Measurements from ENCODE around the gene PROKR1. TPM values are rescaled to one million over a fixed set of nuclear protein-coding genes. Genes with fewer than 3 reads are reported as not detected.
"Not testable (repeated sequence)": the region's sequence is repeated elsewhere in the genome, so short reads cannot be mapped to it uniquely, and the experiment has no call there.

The PROKR1 gene
- total RNA-seq, 1 donor from 2014 or later = not detected

DNA sequence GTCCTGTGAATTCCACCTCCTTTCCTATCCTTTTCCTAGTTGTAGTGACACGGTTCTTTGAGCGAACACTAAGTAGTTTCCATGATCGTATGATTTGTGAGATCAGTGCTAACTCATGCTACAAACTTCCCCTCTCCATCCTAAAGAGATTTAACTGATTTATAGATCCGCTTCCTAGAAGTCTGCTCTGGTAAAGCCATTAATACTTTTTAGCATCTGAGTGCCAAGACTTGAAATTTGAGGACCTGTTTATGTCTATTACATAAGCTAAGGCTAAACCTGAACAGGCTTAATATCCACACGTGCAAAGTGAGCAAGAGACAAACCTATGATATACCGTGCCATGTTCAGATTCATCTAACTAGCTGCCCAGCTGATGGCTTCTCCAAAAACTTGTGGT lies 14.9 kb downstream of the PROKR1 start:
- DNase-seq (ENCODE audit: low spot score) = no peak

DNA sequence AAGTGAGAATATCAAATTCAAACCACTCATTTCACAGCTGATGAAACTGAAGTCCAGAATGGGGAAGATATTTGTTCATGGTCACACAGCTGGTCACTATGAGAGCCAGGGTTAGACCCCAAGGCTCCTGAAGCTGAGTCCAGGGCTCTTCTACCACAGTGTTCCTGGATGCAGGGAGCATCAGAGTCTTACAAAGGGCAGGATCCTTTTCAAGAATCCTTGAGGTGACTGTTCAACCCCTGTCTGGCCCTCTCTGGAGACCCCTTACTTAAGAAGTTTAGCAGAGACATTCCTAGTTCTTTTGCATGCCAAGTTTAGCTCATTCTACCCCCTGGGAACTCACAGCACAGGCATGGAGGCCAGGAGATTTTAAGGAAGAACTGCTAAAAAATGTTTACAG lies 15.7 kb downstream of the PROKR1 start:
- DNase-seq (ENCODE audit: low spot score) = no peak

DNA sequence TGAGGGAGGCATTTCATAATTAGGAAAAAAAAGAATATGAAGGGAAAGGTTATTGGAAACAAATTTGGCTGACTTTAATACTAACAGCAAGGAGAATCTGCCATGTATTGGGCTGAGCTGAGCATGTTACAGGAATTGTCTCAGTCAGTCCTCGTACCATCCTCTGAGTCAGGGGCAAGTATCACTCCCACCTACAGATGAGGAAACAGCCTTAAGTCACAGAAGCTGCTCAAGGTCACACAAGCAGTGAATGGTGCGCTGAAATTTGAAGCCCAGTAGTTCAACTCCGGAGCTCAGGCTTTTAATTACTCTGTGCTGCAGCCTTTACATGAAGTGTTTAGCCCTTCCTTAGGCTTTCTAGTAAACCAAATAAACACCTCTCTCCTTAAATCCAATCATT lies 17.3 kb downstream of the PROKR1 start:
- no peak for DNase-seq (ENCODE audit: low spot score)

DNA sequence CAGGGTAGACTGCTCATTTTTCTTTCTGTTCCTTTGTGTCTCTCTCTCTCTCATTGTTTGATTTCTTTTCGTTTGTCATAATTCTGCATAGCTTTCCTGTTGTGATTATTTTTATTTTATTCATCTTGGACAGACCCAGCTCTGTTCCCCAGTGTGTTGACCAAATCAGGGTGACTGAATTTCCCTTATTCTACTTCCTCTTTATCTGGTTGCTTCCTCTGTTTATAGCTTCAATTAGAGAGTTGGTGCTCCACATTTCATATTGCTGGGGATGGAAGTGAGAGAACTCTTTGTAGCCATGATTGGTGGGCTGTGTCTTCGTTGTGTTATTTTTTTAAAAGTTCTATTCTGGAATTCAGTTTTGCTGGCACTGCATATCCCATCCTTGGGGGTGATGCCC lies 19.1 kb downstream of the PROKR1 start:
- no peak for DNase-seq (ENCODE audit: low spot score)

DNA sequence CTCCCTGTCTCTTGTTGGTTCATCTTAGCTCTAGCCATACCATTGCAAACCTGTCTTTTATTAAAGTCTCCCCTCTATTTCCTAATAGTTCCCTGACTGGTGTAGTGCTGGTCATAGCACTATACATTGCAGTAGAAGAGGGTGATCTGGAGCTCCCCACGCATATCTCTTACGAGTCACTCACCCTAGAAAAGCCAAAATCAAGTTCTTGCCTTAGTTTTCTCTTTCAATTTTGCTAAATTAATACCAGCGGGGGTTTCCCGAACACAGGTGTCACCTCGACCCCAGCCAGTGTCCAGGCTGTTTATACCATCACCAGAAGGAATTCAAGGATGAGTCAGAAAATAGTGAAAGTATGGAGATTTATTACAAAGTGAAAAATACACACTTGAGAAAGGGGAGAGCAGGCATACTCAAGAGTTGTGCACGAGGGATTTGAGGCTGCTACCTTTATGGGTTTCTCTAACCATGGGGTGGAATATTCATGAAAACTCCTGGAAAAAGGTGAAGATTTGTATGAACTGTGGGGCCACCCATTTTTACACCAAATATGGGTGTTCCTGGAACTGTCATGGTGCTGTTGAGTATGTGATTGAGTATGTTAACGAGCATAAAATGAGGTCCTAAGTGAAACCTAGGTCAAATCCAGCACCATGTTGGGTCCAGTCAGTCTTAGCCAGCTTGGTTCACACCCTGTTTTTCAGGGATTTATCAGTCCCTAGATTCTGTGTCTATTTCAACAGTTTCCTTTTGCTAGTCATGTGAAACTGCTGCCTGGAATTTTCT lies 20.2 kb downstream of the PROKR1 start:
- DNase-seq (ENCODE audit: low spot score) = no peak

DNA sequence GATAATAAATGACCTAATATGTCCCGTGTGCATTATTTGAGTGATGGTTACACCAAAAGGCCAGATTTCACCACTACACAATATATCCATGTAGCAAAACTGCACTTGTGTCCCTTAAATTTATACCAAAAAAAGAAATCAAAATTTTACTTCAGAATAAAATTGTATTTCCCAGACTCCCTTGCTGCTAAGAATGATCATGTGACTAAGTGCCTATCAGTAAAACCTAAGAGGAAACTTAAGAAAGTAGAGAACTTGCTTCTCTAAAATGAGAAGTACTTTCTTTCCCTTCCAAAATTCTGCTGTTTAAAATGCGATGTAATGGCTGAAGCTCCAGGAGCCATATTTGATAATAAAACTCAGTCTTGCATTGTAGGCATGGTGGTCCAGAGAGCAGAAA lies 24.0 kb downstream of the PROKR1 start:
- DNase-seq (ENCODE audit: low spot score) = no peak

DNA sequence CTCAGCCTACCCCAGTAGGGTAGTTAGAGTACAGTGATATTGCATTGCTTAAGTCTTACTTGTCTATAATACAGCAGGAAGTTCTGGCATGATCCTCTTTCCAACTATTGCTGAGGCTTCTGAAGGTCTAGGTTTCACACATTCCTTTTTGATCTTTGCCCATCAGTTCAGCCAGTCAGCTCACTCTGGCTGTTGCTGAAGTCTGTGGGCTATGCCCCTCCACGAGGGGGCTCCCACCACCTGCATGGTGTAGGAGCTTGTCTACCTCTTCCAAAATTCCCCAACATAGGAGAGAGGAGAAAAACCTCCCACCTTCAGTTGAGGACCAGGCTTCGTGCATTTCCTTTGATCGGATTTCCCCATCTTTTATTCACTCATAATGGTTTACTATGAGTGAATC lies 26.3 kb downstream of the PROKR1 start:
- no peak for DNase-seq (ENCODE audit: low spot score)

DNA sequence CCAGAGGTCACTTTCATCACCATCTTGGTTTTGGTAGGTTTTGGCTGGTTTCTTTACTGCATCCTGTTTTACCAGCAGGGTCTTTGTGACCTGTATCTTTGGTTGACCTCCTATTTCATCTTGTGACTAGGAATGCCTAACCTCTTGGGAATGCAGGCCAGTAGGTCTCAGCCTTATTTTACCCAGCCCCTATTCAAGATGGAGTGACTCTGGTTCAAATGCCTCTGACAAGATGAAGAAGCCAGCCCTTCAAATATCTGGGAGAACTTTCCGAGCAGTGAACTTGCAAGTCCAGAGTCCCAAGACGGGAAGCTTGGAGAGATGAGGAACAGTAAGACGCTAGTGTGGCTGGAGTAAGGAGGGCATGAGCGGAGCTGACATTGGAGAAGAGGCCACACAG lies 28.6 kb downstream of the PROKR1 start:
- no peak for DNase-seq (ENCODE audit: low spot score)

DNA sequence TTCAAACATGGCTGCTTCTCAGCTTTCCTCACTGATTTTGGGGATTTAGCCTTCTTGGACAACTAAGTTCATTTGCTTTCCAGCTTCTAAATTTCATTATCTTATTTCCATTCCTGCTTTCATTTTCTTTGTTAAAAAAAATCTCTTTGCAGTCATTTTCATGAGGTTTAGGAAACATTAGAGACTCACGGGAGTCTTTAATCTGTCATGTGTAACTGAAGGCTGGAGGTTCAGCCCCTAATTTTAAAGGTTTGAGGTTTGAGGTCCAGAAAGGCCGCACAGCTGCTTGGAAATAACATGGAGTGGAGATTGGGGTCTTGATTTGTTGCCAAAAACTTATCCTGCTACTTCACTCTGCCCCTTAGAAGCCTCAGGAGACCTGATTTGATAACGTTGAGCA lies 30.3 kb downstream of the PROKR1 start:
- DNase-seq (ENCODE audit: low spot score) = no peak

DNA sequence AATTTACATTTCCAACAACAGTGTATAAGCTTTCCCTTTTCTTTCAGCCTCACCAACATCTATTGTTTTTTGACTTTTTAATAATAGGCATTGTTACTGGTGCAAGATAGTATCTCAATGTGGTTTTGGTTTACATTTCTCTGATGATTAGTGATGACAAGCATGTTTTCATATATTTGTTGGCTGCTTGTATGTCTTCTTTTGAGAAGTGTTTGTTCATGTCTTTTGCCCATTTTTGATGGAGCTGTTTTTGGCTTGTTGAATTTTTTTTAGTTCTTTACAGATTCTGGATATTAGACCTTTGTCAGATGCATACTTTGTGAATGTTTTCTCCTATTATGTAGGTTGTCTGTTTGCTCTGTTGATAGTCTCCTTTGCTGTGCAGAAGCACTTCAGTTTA lies 32.1 kb downstream of the PROKR1 start:
- DNase-seq (ENCODE audit: low spot score) = no peak

DNA sequence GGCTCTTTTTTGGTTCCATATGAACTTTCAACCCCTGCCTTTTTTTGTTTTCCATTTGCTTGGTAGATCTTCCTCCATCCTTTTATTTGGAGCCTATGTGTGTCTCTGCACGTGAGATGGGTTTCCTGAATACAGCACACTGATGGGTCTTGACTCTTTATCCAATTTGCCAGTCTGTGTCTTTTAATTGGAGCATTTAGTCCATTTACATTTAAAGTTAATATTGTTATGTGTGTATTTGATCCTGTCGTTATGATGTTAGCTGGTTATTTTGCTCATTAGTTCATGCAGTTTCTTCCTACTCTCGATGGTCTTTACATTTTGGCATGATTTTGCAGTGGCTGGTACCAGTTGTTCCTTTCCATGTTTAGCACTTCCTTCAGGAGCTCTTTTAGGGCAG lies 34.5 kb downstream of the PROKR1 start:
- DNase-seq (ENCODE audit: low spot score) = not testable (repeated sequence)

DNA sequence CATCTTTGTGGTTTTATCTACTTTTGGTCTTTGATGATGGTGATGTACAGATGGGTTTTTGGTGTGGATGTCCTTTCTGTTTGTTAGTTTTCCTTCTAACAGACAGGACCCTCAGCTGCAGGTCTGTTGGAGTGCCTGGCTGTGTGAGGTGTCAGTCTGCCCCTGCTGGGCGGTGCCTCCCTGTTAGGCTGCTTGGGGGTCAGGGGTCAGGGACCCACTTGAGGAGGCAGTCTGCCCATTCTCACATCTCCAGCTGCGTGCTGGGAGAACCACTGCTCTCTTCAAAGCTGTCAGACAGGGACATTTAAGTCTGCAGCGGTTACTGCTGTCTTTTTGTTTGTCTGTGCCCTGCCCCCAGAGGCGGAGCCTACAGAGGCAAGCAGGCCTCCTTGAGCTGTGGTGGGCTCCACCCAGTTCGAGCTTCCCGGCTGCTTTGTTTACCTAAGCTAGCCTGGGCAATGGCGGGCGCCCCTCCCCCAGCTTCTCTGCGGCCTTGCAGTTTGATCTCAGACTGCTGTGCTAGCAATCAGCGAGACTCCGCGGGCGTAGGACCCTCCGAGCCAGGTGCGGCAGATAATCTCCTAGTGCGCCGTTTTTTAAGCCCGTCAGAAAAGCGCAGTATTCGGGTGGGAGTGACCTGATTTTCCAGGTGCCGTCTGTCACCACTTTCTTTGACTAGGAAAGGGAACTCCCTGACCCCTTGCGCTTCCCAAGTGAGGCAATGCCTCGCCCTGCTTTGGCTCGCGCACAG lies 36.0 kb downstream of the PROKR1 start:
- DNase-seq (ENCODE audit: low spot score) = peak; percentile 39

DNA sequence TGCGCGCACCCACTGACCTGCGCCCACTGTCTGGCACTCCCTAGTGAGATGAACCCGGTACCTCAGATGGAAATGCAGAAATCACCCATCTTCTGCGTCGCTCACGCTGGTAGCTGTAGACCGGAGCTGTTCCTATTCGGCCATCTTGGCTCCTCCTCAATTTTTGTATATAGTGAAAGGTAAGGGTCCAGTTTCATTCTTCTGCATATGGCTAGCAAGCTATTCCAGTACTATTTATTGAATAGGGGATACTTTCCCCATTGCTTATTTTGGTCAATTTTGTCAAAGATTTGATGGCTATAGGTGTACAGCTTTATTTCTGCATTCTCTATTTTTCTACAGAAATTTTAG lies 36.5 kb downstream of the PROKR1 start:
- not testable (repeated sequence) for DNase-seq (ENCODE audit: low spot score)

DNA sequence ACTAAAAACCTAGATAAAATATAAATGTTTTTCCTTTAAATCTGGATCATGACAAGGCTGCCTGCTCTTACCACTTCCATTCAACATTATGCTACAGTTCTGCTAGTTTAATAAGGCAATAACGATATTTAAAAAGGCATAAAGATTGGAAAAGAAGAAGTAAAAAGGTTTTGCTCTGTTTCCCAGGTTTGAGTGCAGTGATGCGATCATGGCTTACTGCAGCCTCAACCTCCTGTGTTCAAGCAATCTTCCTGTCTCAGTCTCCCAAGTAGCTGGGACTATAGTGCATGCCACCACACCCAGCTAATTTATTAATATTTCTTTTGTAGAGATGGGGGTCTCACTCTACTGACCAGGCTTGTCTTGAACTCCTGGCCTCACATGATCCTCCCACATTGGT lies 40.8 kb downstream of the PROKR1 start:
- no peak for DNase-seq (ENCODE audit: low spot score)

DNA sequence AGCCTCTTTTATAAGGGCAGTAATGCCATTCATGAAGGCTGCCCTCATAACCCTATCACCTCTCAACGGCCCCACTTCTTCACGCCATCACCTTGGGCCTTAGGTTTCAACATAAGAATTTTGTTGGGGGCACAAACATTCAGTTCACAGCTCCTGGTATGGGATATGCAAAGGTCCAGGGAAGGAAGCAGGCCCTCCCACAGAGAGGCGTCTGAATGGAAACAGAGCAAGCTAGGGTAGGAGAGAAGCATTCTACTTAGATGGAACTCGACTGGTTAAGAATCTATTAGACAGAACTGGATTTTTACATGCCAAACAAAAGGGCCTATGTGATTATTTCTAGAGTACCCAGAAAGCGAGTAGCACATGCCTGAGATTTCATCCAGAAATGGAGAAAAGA lies 42.8 kb downstream of the PROKR1 start:
- DNase-seq (ENCODE audit: low spot score) = no peak

DNA sequence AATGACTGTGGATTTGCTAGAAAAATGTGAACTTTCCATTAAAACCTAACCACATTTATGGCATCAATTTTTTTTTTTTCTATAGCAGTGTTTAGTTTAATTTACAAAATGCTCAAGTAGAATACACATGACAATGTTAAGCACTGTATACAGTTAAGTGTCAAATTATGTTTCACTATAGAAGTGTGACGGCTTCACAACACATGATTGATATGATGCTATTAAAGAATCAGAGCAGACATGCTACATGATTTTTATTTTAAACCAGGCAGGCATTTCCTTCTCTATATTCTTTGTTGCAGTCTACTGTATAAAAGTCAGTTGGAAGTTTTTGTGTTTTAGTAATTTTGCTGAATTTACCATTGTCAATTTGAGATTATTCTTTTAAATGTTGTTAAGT lies 43.6 kb downstream of the PROKR1 start:
- no peak for DNase-seq (ENCODE audit: low spot score)

DNA sequence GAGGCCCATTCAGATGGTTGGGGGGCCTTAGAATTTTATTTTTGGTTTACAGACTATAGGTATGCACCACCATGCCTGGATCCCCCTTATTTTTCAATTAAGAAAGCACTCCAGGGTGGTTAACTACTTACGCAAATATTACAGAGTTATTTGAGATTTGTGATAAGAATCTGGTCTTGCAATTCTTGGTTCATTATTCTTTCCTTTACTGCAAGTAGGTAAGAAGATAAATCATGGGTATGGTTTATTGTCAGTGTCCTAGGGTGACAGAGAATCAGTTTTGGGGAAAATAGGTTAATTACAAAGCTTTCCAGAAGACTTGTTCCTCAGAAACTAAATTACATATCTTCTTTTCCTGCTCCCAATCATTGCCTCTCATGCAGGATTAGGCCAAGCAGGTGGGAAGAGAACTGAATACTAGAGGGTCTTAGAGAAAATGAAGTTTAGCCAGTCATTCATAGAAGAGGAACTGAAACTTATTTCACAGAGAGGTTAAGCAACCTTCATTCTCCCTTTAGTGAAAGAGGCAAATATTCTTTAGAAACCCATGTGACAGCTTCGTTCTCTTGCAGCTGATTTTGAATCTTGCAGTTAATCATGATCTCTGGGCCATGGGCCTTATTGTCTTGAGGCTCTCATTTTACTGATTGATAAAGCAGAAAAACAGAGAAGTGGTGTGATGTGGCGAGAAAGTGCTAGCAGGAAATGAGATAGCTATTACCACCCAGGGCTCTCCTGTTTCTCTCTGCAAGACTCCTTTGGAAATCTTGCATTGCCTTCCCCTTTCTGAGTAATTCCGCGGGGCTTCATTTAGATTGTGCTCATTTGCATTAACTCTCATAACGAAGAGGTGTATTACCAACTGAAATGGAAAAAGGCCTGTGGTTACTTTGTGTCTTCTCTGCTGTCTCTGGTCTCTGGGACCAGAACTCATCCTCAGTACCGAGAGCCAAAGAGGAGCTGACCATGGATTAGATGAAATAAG lies 46.5 kb downstream of the PROKR1 start:
- no peak for DNase-seq (ENCODE audit: low spot score)

DNA sequence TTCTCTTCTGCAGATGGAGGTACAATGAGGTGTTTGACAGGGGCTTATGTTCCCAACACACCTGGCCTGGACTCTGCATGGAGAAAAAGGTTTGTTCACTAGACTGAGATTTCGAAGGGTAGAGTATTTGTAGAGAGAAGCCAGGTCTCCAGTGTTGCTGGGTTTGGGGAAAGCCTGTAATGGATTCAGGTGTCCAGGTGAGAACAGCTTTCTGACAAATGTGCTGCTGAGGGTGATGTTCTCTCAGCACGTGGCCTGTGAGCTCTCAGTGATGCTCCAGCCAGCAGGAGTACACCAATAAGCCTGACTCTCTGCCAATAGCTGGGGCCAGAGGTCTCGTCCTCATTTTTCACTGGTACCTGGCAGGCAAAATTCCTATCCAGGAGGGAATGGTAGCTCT lies 47.5 kb downstream of the PROKR1 start:
- DNase-seq (ENCODE audit: low spot score) = no peak

DNA sequence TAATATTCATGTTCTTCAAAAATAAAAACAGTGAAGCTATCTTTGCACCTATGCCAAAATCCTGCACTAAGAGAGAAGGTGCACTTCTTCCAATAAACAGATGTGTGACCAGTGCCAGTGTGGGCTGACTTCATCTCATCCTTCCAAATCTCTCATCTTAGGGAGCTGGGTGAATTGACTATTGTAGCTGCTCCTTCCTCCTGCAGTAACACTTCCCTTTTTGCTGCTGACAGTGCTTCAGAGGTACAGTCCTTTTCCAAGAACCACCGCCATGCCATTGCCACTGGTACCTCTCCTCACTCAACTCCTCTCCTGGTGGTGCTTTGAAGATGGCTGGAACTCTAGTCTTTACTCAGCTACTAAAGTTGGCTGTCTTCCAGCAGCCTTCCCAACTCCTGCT lies 49.1 kb downstream of the PROKR1 start:
- DNase-seq (ENCODE audit: low spot score) = no peak

DNA sequence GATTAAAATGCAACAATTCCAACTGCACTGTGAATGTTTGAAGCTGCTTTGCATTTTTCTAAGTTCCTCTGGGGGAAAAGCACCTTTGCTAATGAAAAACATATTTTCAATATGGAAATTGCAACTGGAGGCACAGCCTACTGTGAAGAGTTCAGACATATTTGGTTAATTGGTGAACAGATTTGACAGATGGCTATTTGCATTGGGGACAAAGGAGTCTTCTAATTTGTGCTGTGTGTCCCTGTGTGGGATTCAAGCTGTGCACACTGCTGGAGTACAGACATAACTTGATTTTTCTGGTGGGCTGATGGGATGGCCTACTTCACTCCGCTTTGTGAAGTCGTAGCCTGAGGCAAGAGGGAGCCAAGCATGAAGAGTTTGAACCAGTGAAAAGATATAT lies 50.6 kb downstream of the PROKR1 start:
- no peak for DNase-seq (ENCODE audit: low spot score)

DNA sequence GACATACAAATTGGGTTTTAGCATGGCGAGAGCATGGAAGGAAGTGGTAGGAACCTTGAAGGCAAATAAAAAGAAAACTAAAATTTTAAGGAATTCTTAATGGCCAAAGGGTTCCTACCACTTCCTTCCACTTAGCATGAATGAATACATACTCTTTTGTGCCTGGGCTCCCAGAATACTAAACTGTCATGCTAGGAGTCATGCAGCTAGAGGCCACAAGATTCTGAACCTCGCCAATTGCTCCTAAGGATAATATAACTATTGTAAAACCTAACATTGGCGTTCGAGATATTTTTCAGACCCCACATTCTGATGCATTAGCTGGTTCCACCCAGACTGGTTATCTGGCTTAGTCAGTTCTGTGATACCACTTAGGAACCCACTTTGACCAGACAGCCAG lies 52.6 kb downstream of the PROKR1 start:
- no peak for DNase-seq (ENCODE audit: low spot score)

DNA sequence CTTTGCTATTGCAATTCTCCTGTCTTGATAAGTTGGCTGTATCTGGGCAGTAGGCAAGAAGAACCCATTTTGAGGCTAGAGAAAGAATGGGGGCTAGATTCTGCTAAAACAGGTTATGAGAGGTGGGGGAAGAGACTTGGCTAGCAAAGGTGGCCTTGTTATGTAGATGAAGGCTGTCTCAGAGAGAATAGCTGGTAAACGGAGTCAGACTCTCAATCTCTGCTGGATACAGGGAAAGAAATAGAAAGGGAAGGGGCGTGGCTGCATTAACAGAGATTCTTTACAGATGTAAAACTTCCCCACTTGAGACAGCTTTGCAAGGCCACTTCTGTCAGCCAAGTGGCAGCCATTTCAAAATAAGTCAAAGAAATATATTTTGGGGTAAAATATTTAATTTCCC lies 53.2 kb downstream of the PROKR1 start:
- no peak for DNase-seq (ENCODE audit: low spot score)

Data from mucosa of gallbladder (tissue), 1 donor.